GM12878 (cell line): ENCODE results near the gene ACKR2. TPM values are rescaled to one million over a fixed set of nuclear protein-coding genes. Genes with fewer than 3 reads are reported as not detected.

ENCODE experiments used
- BHLHE40 ChIP-seq, 2 experiments: fragments of 450-650 bp in 1 of 2; IDR thresholded peaks; 2 replicates each; pipeline ENCODE4 v1.6.1; 2011 to 2017; ENCODE audit warnings: low read depth in 2 of 2, borderline replicate concordance in 1 of 2, improper control_type of control experiment in 1 of 2, low read length in 1 of 2, mild to moderate bottlenecking in 1 of 2
- CBX5 ChIP-seq: sonication (generic); IDR thresholded peaks from 2 replicates; pipeline ENCODE4 v1.6.1; 2016; ENCODE audit warnings: low read depth, moderate library complexity, mild to moderate bottlenecking, inconsistent platforms
- CHD2 ChIP-seq: IDR thresholded peaks from 2 replicates; pipeline ENCODE4 v1.6.1; 2011; ENCODE audit warnings: low read depth, low read length, improper control_type of control experiment, borderline replicate concordance
- CREB1 ChIP-seq: IDR thresholded peaks from 2 replicates; pipeline ENCODE4 v1.6.1; 2012; ENCODE audit warnings: low read depth, mild to moderate bottlenecking, inconsistent platforms
- ETV6 ChIP-seq, 2 experiments: fragments of 450-650 bp in 1 of 2; IDR thresholded peaks in 1 of 2; conservative IDR thresholded peaks in 1 of 2; 2 replicates each; pipeline ENCODE4 v1.6.1; 2014; ENCODE audit warnings: antibody characterized with exemption in 1 of 2, borderline replicate concordance in 1 of 2, low read depth in 1 of 2, mild to moderate bottlenecking in 1 of 2, moderate library complexity in 1 of 2
- FOXM1 ChIP-seq: IDR thresholded peaks from 2 replicates; pipeline ENCODE4 v1.6.1; 2012; ENCODE audit warnings: low read depth, mild to moderate bottlenecking, inconsistent platforms, low read length, moderate library complexity
- HCFC1 ChIP-seq: fragments of 150-350 bp; IDR thresholded peaks from 2 replicates; pipeline ENCODE4 v1.6.1; 2014; ENCODE audit warnings: low read length
- NFXL1 ChIP-seq: fragments of 450-650 bp; IDR thresholded peaks from 2 replicates; pipeline ENCODE4 v1.6.1; 2017; ENCODE audit warnings: antibody characterized with exemption, mild to moderate bottlenecking, borderline replicate concordance
- NR2C1 ChIP-seq: fragments of 450-650 bp; IDR thresholded peaks from 2 replicates; pipeline ENCODE4 v1.6.1; 2017; ENCODE audit warnings: antibody characterized with exemption, mild to moderate bottlenecking, moderate library complexity
- NR2C2 ChIP-seq: IDR thresholded peaks from 2 replicates; pipeline ENCODE4 v1.6.1; 2011; ENCODE audit warnings: borderline replicate concordance, low read depth; ENCODE audit not compliant: control insufficient read depth, insufficient read length
- POLR2AphosphoS5 ChIP-seq: IDR thresholded peaks from 2 replicates; pipeline ENCODE4 v1.6.1; 2011; ENCODE audit warnings: mild to moderate bottlenecking, low read length, inconsistent platforms
- RAD51 ChIP-seq: fragments of 450-650 bp; IDR thresholded peaks from 2 replicates; pipeline ENCODE4 v1.6.1; 2016; ENCODE audit warnings: moderate library complexity, mild to moderate bottlenecking, inconsistent platforms
- RB1 ChIP-seq: fragments of 450-650 bp; formaldehyde crosslinking; IDR thresholded peaks from 2 replicates; pipeline ENCODE4 v1.6.1; 2017; ENCODE audit warnings: mild to moderate bottlenecking, borderline replicate concordance
- RUNX3 ChIP-seq: IDR thresholded peaks from 2 replicates; pipeline ENCODE4 v1.6.1; 2012; ENCODE audit warnings: low read length, inconsistent platforms
- SMAD1 ChIP-seq: fragments of 450-650 bp; IDR thresholded peaks from 2 replicates; pipeline ENCODE4 v1.6.1; 2018; ENCODE audit warnings: mild to moderate bottlenecking, low read depth; ENCODE audit not compliant: partially characterized antibody
- SMAD5 ChIP-seq: IDR thresholded peaks from 2 replicates; pipeline ENCODE4 v1.6.1; 2016; ENCODE audit warnings: antibody characterized with exemption, low read depth
- SUPT20H ChIP-seq: IDR thresholded peaks from 2 replicates; pipeline ENCODE4 v1.6.1; 2011; ENCODE audit warnings: low read depth, mild to moderate bottlenecking, low read length, moderate library complexity, borderline replicate concordance; ENCODE audit not compliant: control insufficient read depth
- TBL1XR1 ChIP-seq: IDR thresholded peaks from 2 replicates; pipeline ENCODE4 v1.6.1; 2012; ENCODE audit warnings: low read depth, low read length, improper control_type of control experiment
- TCF12 ChIP-seq: IDR thresholded peaks from 2 replicates; pipeline ENCODE4 v1.6.1; 2011; ENCODE audit warnings: low read depth, mild to moderate bottlenecking, low read length
- polyA plus RNA-seq, 11 experiments: library from polyadenylated mRNA; depleted of rRNA in 4 of 11; unstranded in 6 of 11; stranded (reverse) in 5 of 11; fragments of >200 nt; fragmentation: Nextera tagmentation in 4 of 11; fragmentation: Illumina TruSeq in 1 of 11; extraction: Ambion mirVana in 4 of 11; extraction: Trizol in 1 of 11; gene quantifications; 1 replicate in 1 of 11; 2 replicates in 10 of 11; pipeline versions ENCODE4 v1.2.1 to v1.2.3, GENCODE V29; 2011 to 2016; ENCODE audit warnings: inconsistent platforms in 2 of 11, missing spikeins in 2 of 11, low read depth in 1 of 11
- total RNA-seq, 4 experiments: library from RNA; depleted of rRNA in 3 of 4; stranded (reverse); fragments of >200 nt in 3 of 4; fragmentation: Illumina TruSeq in 1 of 4; extraction: Trizol in 1 of 4; gene quantifications; 2 replicates each; pipeline versions ENCODE4 v1.2.1 to v1.2.3, GENCODE V29; 2013 to 2021
- TF ChIP-seq, protein P1 (sequence below): fragments of 450-650 bp; IDR thresholded peaks from 2 replicates; pipeline ENCODE4 v1.6.1; 2017; ENCODE audit warnings: borderline replicate concordance
- TF ChIP-seq, protein P2 (sequence below): IDR thresholded peaks from 2 replicates; pipeline ENCODE4 v1.6.1; 2012; ENCODE audit warnings: mild to moderate bottlenecking, low read depth, low read length
- TF ChIP-seq, protein P3 (sequence below): IDR thresholded peaks from 2 replicates; pipeline ENCODE4 v1.6.1; 2011; ENCODE audit warnings: borderline replicate concordance, low read depth, mild to moderate bottlenecking, moderate library complexity, mixed read lengths, low read length; ENCODE audit not compliant: insufficient read depth; ENCODE audit errors: extremely low read length
- TF ChIP-seq, protein P4 (sequence below): fragments of 450-650 bp; IDR thresholded peaks from 2 replicates; pipeline ENCODE4 v1.6.1; 2017; ENCODE audit warnings: low read depth, mild to moderate bottlenecking, moderate library complexity

ACKR2 gene
- total and polyA plus RNA-seq, 10 of the 15 experiments (the other 5 are each of a cell fraction or from before 2014, with no cell fraction given) = 0.05 to 0.91 (median 0.23) TPM; not detected in 2

DNA sequence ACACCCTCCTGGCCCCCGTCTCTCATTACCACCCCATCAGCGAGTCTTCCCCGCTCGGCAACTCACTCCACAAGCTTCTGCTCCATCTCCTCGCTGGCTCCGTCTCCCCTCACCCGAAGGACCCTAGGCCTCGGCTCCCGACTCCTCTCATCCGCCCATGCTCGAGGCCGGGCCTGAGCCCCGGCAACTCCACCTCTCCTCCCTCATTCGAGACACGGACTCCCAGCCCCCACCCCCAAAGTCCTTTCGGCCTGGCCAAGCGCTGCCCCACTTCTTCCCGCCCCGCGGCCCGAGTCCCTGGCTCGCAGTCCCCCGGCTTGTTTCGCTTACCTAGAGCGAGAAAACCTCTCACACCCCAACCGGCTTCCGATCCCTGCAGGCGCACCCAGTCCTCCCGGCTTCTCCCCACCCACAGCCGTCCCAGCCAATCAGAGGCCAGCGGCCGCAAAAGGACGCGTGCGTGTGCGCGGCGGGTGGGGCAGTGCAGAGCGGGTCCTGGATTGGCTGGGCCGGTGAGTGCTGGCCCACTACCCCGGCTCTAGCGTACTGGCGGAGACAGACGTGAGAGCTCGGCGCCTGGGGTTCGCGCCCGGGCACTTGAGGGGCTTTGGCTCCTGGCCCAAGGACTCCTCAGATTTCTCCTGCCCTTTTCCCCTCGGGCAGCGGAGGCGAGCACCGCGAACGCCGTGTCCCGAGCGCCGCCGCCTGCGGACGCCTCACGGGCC lies 5.0 kb upstream of the ACKR2 start, which contains the start of gene HIGD1A (continued):
- TF ChIP-seq, protein P1, sequence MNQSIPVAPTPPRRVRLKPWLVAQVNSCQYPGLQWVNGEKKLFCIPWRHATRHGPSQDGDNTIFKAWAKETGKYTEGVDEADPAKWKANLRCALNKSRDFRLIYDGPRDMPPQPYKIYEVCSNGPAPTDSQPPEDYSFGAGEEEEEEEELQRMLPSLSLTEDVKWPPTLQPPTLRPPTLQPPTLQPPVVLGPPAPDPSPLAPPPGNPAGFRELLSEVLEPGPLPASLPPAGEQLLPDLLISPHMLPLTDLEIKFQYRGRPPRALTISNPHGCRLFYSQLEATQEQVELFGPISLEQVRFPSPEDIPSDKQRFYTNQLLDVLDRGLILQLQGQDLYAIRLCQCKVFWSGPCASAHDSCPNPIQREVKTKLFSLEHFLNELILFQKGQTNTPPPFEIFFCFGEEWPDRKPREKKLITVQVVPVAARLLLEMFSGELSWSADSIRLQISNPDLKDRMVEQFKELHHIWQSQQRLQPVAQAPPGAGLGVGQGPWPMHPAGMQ = no peak
- TF ChIP-seq NR2C2 (no peak), NFXL1 (no peak), NR2C1 (no peak), ETV6 (conservative IDR thresholded peaks at IDR 0.05 in 1 of 2, IDR thresholded peaks at IDR 0.05 in 1 of 2; ENCODE audit: borderline replicate concordance in 1 of 2, low read depth in 1 of 2) (no peak), POLR2AphosphoS5 (peak; percentile 91), HCFC1 (no peak), RUNX3 (no peak; the same call in 1 of the 2 replicates), CBX5 (no peak), TBL1XR1 (no peak), SMAD1 (no peak), BHLHE40 (IDR thresholded peaks at IDR 0.05; ENCODE audit: borderline replicate concordance in 1 of 2, low read depth in 2 of 2, low read length in 1 of 2) (peak; percentile 84 to 94), RAD51 (no peak), SUPT20H (no peak), RB1 (peak; percentile 80; the same call in 1 of the 2 replicates), CHD2 (no peak; the same call in 1 of the 2 replicates), TCF12 (peak; percentile 30; the same call in 1 of the 2 replicates), SMAD5 (no peak), FOXM1 (no peak), CREB1 (peak; percentile 83)
- TF ChIP-seq, protein P2, sequence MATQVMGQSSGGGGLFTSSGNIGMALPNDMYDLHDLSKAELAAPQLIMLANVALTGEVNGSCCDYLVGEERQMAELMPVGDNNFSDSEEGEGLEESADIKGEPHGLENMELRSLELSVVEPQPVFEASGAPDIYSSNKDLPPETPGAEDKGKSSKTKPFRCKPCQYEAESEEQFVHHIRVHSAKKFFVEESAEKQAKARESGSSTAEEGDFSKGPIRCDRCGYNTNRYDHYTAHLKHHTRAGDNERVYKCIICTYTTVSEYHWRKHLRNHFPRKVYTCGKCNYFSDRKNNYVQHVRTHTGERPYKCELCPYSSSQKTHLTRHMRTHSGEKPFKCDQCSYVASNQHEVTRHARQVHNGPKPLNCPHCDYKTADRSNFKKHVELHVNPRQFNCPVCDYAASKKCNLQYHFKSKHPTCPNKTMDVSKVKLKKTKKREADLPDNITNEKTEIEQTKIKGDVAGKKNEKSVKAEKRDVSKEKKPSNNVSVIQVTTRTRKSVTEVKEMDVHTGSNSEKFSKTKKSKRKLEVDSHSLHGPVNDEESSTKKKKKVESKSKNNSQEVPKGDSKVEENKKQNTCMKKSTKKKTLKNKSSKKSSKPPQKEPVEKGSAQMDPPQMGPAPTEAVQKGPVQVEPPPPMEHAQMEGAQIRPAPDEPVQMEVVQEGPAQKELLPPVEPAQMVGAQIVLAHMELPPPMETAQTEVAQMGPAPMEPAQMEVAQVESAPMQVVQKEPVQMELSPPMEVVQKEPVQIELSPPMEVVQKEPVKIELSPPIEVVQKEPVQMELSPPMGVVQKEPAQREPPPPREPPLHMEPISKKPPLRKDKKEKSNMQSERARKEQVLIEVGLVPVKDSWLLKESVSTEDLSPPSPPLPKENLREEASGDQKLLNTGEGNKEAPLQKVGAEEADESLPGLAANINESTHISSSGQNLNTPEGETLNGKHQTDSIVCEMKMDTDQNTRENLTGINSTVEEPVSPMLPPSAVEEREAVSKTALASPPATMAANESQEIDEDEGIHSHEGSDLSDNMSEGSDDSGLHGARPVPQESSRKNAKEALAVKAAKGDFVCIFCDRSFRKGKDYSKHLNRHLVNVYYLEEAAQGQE = no peak
- TF ChIP-seq, protein P3, sequence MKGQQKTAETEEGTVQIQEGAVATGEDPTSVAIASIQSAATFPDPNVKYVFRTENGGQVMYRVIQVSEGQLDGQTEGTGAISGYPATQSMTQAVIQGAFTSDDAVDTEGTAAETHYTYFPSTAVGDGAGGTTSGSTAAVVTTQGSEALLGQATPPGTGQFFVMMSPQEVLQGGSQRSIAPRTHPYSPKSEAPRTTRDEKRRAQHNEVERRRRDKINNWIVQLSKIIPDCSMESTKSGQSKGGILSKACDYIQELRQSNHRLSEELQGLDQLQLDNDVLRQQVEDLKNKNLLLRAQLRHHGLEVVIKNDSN = no peak
- TF ChIP-seq, protein P4, sequence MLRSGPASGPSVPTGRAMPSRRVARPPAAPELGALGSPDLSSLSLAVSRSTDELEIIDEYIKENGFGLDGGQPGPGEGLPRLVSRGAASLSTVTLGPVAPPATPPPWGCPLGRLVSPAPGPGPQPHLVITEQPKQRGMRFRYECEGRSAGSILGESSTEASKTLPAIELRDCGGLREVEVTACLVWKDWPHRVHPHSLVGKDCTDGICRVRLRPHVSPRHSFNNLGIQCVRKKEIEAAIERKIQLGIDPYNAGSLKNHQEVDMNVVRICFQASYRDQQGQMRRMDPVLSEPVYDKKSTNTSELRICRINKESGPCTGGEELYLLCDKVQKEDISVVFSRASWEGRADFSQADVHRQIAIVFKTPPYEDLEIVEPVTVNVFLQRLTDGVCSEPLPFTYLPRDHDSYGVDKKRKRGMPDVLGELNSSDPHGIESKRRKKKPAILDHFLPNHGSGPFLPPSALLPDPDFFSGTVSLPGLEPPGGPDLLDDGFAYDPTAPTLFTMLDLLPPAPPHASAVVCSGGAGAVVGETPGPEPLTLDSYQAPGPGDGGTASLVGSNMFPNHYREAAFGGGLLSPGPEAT = peak; percentile 35; the same call in 1 of the 2 replicates
